ENCODE data around the gene PTP4A1.
A peak's percentile ranks its signal among the peaks of the same experiment; 100 is the strongest.

The PTP4A1 gene

DNA sequence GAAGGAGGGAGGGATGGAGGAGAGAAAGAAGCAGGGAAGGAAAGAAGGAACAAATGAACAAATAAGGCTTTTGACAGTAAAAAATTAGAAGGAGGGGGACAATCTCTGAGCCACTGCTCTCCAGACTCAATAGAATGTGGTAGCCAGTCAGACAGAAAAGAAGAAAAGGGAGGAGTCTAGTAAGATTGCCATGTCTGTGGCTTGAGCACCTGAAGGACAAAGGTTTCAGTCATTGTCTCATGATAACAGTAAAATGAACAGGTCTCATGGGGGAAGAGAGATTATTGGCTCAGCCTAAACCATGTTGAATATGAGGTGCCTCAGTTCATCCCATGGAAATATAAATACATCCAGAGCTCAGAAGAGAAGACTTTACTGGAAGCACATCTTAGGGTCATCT lies 14.0 kb upstream of the PTP4A1 start:
- DNase-seq = no peak

DNA sequence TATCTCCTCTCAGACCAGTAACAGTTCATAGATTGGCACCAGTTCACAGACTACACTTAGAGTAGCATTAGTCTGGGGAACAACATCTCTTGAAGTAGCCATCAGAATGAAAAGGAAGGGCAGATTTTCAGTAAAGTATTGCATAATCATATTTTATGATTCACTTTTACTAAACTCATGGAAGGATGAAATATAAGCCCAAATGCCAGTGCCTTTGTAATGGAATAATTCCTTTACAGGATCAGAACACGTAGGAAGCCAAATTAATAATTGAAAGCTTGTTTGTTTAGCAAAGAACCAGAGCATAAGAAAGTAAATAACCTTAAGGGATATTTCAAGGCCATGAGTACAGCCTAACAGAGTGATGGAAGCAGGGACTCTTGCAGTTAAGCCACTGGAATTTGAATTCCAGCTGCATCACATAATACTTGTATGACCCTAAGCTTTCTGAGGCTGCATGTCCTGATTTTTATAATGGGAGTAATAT lies 11.4 kb upstream of the PTP4A1 start:
- no peak for DNase-seq

DNA sequence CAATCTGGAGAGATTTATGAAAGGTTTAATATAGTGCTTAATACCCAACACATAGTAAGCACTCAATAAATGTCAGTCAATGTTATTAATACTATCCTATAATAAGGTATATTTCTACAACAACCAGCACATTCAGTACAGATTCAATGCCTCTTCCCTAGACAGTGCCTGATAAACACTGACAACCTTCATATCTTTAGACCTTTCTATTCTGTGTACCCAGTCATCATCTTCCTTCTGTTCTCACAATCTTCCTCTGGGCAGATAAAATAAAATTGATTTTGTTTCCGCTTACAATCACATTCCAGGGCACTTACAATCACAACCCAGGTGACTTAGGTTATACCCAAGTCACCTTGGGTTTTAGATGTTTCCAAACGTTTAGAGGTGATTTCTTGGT lies 11.0 kb upstream of the PTP4A1 start:
- no peak for DNase-seq

DNA sequence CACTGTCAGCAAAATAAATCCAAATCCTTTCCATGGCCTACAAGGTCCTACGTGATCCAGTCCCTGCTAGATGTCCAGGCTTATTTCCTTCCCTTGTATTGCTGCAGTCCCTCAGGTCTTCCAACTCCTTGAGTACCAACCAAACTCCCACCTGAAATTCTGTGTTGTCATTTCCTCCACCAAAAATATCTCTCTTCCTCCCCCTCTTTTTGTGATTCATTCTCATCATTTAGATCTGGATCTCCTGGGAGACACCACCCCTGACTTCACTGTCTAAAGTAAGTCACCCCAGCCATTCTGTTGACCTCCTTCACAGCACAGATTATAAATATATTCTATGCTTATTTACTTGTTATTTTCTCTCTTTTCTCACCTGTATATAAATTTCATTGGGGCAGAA lies 9.0 kb upstream of the PTP4A1 start:
- DNase-seq = no peak

DNA sequence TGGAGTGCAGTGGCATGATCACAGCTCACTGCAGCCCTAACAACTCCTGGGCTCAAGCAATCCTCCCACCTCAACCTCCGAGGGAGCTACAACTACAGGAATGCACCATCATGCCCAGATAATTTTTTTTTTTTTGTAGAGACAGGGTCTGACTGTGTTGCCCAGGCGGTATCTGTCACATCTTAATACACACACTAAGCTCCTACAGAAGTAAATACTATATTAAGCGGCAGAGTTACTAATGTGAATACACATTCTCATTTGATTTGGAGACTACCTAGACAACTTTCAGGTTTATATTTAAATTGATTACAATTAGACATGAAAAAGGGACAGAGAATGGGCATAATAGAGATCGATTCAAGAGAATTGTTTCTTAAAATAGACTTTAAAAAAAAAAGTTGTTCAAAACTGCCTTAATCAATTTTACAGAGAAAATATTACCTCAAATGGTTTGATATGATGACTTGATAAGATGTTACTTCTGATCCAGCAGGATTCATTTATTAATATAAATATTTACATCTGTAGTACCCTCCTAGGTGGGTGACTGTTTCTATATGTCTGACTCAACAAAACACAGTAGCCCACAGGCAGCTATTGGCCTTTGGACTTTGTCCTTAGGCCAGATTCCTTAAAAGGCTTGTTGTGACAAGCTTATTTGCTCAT lies 7.1 kb upstream of the PTP4A1 start:
- no peak for DNase-seq

- DNase-seq = no peak
Measured at GRCh38 chr6:63565727-63566596, 6.3 kb upstream of the PTP4A1 start.

DNA sequence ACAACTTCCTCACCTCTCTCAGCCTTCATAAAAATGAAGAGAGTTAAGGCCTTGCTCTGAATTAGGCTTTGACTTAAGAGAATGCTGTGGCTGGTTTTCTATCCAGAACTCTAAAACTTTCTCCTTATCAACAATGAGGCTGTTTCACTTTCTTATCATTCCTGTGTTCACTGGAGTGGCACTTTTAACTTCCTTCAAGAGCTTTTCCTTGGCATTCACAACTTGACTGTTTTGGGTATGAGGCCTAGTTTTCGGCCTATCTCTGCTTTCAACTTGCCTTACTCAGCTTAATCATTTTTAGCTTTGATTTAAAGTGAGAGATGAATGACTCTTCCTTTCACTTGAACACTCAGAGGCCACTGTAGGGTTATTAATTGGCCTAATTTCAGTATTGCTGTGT lies 4.3 kb upstream of the PTP4A1 start:
- DNase-seq = no peak

- peak; percentile 49 for DNase-seq
Measured at GRCh38 chr6:63571361-63572043, 778 bp upstream of the PTP4A1 start.

DNA sequence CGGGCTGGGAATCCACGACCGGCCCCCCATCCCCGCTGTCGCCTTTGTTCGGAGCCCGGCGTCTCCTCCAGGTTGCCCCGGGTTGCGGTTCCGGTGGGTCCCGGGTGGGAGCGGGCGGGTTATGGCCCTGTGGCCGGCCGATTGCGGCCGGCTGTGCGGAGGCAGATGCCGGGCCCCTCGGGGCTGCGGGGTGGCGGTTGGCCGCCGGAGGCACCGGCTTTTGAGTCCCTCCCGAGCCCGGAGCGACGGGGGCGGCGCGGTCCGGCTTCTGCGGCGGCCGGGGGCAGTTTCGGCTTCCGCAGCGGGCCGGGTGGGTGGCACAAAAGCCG lies 431 bp downstream of the PTP4A1 start:
- DNase-seq = no peak

- DNase-seq = peak; percentile 85
Measured at GRCh38 chr6:63573076-63573898, 1.0 kb downstream of the PTP4A1 start.

- peak; percentile 8 for DNase-seq
Measured at GRCh38 chr6:63573899-63574553, 1.7 kb downstream of the PTP4A1 start.

DNA sequence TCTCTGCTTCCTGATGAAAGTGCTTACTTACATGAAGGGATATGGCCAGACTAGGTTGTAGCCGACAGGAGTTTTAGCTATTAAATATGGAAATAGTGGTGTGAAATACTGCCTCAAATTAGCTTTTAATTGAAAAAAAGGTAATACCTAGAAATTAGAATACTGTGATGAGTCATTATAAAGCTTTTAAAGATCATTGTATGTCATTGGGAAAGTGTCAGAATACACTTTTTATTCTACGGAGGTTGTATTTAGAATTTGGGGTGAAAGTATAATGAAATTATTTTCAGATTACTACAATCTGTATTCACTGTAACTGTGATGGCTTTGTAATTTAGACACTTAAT lies 2.2 kb downstream of the PTP4A1 start:
- no peak for DNase-seq

DNA sequence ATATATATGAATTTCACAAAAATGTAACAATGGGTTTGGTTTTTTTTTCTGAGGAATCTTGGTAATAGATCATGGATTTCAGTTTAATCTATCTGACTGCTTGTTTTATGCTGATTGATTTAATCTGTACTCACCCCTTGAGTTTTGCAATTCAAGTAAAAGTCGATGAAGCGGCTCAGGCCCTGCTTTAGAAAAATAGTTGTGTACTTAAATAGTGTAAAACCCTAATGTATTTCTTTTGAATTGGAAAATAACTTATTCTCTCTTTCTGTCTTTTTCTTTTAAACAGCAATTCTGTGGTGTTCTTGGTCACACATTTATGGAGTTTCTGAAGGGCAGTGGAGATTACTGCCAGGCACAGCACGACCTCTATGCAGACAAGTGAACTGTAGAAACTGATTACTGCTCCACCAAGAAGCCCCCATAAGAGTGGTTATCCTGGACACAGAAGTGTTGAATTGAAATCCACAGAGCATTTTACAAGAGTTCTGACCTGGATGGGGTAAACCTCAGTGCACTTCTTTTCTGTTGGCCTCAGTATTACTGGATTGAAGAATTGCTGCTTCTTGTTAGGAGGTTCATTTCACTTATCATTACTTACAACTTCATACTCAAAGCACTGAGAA lies 4.0 kb downstream of the PTP4A1 start:
- no peak for DNase-seq

DNA sequence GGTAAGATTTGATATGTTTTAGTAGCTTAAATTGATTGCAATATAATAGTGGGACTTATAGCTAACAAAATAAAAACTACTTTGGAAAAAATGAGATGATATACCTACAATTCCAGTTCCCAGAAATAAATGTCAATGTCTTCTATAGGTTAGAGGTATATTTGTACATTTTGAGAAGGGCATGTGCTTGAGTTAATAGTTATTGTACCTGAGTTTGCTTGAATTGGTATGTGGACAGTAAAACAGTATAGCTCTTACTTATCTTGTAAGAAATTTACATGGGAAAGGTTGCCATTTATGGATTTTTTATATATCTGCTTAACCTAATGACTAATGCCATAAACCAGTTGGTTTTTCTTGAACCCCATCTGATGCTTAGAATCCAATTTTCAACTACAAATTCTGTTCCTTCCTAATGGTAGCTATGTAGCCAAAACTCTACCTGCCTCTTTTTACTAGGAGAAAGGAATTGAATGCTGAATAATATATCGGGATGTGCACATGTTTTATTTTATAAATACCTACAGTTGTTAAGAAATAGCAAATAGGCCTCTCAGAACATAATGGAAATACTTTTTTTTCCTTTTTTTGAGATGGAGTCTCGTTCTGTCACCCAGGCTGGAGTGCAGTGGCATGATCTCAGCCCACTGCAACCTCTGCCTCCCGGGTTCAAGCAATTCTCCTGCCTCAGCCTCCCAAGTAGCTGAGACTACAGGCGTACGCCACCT lies 4.9 kb downstream of the PTP4A1 start:
- no peak for DNase-seq

GRCh38 chr6:63578757-63579156 lies 6.5 kb downstream of the PTP4A1 start:
- DNase-seq = no peak

DNA sequence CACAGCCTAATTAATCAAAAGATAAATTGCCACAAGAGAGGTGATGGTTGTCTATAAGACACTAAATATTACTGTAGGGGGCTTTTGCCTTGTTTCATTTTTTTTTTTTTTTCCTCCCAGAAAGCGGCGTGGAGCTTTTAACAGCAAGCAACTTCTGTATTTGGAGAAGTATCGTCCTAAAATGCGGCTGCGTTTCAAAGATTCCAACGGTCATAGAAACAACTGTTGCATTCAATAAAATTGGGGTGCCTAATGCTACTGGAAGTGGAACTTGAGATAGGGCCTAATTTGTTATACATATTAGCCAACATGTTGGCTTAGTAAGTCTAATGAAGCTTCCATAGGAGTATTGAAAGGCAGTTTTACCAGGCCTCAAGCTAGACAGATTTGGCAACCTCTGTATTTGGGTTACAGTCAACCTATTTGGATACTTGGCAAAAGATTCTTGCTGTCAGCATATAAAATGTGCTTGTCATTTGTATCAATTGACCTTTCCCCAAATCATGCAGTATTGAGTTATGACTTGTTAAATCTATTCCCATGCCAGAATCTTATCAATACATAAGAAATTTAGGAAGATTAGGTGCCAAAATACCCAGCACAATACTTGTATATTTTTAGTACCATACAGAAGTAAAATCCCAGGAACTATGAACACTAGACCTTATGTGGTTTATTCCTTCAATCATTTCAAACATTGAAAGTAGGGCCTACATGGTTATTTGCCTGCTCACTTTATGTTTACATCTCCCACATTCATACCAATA lies 7.8 kb downstream of the PTP4A1 start:
- DNase-seq = no peak

DNA sequence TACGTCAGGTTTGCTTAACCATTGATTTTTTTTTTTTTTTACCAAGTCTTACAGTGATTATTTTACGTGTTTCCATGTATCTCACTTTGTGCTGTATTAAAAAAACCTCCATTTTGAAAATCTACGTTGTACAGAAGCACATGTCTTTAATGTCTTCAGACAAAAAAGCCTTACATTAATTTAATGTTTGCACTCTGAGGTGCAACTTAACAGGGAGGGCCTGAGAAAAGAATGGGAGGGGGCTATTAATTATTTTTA lies 8.4 kb downstream of the PTP4A1 start:
- DNase-seq = no peak

- DNase-seq = no peak
Measured at GRCh38 chr6:63581355-63582013, 9.2 kb downstream of the PTP4A1 start.

DNA sequence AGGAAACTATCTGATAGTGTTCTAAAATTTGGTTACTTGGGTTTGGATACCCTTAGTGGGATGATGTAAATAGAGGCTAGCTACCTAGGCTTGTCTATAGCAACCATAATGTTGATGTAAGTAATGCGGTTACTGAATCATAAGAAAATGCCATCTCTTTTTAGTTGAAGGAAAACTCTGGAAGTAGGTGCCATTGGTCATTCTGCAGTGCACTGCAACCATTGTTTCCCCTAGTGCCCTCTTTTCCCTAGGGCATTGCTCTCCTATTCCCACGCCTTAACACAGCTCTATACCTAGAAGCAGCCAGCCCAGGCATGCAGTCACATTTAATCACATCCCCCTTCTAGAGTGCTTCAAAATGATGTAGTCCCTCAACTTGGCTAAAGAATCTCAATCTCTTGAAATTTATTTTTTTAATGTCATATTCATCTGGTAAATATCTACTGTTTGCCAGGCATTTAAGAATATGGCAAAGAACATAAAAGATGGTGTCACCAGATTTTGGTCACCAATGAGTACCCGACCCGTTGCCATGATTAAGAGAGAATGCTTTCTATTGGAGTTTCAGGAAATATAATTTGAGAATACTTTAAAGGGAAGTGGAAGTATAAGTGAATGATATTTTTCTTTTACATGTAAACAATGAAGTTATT lies 10.4 kb downstream of the PTP4A1 start:
- no peak for DNase-seq

GRCh38 chr6:63584125-63584514 lies 11.8 kb downstream of the PTP4A1 start:
- no peak for DNase-seq
